Type B pancreatic cell (in vitro differentiated cells): ENCODE results near the gene SLC13A2. TPM values are rescaled to one million over a fixed set of nuclear protein-coding genes. Genes with fewer than 3 reads are reported as not detected.

Experiments used
- DNase-seq: peaks from one replicate; pipeline ENCODE4 v3.0.0; 2021; ENCODE audit warnings: mixed read lengths; ENCODE audit not compliant: unreplicated experiment; ENCODE audit errors: extremely low spot score
- H3K27ac Mint-ChIP-seq: 2 replicates; pipeline ENCODE4 v1.8.0; 2021; ENCODE audit warnings: mild to moderate bottlenecking, mixed read lengths
- H3K27me3 Mint-ChIP-seq: 2 replicates; pipeline ENCODE4 v1.8.0; 2021; ENCODE audit warnings: mixed read lengths
- H3K36me3 Mint-ChIP-seq: 2 replicates; pipeline ENCODE4 v1.8.0; 2021; ENCODE audit warnings: mixed read lengths
- H3K4me1 Mint-ChIP-seq: one replicate; pipeline ENCODE4 v1.8.0; 2021; ENCODE audit warnings: mixed read lengths; ENCODE audit not compliant: unreplicated experiment
- H3K4me3 Mint-ChIP-seq: 2 replicates; pipeline ENCODE4 v1.8.0; 2021; ENCODE audit warnings: mild to moderate bottlenecking, mixed read lengths
- H3K9me3 Mint-ChIP-seq: 2 replicates; pipeline ENCODE4 v1.8.0; 2021; ENCODE audit warnings: mixed read lengths
- CTCF ChIP-seq: fragments of 200-600 bp; sonication (generic); conservative IDR thresholded peaks from 2 replicates; pipeline ENCODE4 v1.5.0; 2021; ENCODE audit warnings: antibody characterized with exemption, mild to moderate bottlenecking
- total RNA-seq: library from RNA; stranded (reverse); gene quantifications from 2 replicates; pipeline ENCODE4 v1.2.1, GENCODE V29; 2021; ENCODE audit warnings: low replicate concordance

SLC13A2 gene
- total RNA-seq, 1 donor from 2014 or later, result 1.2 TPM

GRCh38 chr17:28480278-28480677 is 6.8 kb downstream of the SLC13A2 start:
- no peak for TF ChIP-seq CTCF
- Mint-ChIP-seq H3K4me1 (peaks cover 28% of the 10 kb centered on the region), H3K27me3 (no peaks in the 10 kb centered on the region), H3K9me3 (no peaks in the 10 kb centered on the region), H3K36me3 (no peaks in the 10 kb centered on the region), H3K4me3 (no peak overlapping the region), H3K27ac (no peak overlapping the region)
- DNase-seq, result no peak

- TF ChIP-seq CTCF, result no peak
- no peak for DNase-seq
- H3K27me3 Mint-ChIP-seq, result no peaks in the 10 kb centered on the region
- H3K9me3 Mint-ChIP-seq, result no peaks in the 10 kb centered on the region
- no peaks in the 10 kb centered on the region for H3K36me3 Mint-ChIP-seq
- H3K4me3 Mint-ChIP-seq, result no peak overlapping the region
- H3K27ac Mint-ChIP-seq, result no peak overlapping the region
- H3K4me1 Mint-ChIP-seq, result peaks cover 21% of the 10 kb centered on the region
Observed at GRCh38 chr17:28480799-28481571, 7.5 kb downstream of the SLC13A2 start.

GRCh38 chr17:28482551-28483199 is 9.2 kb downstream of the SLC13A2 start:
- no peaks in the 10 kb centered on the region for H3K36me3 Mint-ChIP-seq
- H3K27ac Mint-ChIP-seq, result no peak overlapping the region
- DNase-seq, result no peak
- H3K27me3 Mint-ChIP-seq, result no peaks in the 10 kb centered on the region
- peaks cover 25% of the 10 kb centered on the region for H3K4me1 Mint-ChIP-seq
- no peaks in the 10 kb centered on the region for H3K9me3 Mint-ChIP-seq
- no peak for TF ChIP-seq CTCF
- H3K4me3 Mint-ChIP-seq, result no peak overlapping the region

GRCh38 chr17:28484296-28484695 is 10.9 kb downstream of the SLC13A2 start:
- Mint-ChIP-seq H3K36me3 (no peaks in the 10 kb centered on the region), H3K4me3 (no peak overlapping the region), H3K27me3 (no peaks in the 10 kb centered on the region), H3K4me1 (peaks cover 30% of the 10 kb centered on the region), H3K9me3 (no peaks in the 10 kb centered on the region), H3K27ac (no peak overlapping the region)
- DNase-seq, result no peak
- TF ChIP-seq CTCF, result no peak

- Mint-ChIP-seq H3K9me3 (no peaks in the 10 kb centered on the region), H3K27me3 (no peaks in the 10 kb centered on the region), H3K27ac (no peak overlapping the region), H3K36me3 (no peaks in the 10 kb centered on the region), H3K4me1 (peaks cover 31% of the 10 kb centered on the region), H3K4me3 (no peak overlapping the region)
- DNase-seq, result no peak
- no peak for TF ChIP-seq CTCF
Observed at GRCh38 chr17:28485049-28485448, 11.6 kb downstream of the SLC13A2 start.
